Common myeloid progenitor, CD34-positive (primary cell): ENCODE results near the gene STX8.
"Not testable (repeated sequence)": the region's sequence is repeated elsewhere in the genome, so short reads cannot be mapped to it uniquely, and the experiment has no call there.

Experiments used
- CTCF ChIA-PET: fragments of 350-600 bp; sonication (Branson Sonifier 250); formaldehyde crosslinking; loops from one replicate; lab custom pipeline; 2021; ENCODE audit warnings: antibody characterized with exemption; lab: Charles Lee
- POLR2A ChIA-PET: fragments of 350-600 bp; sonication (Branson Sonifier 250); formaldehyde crosslinking; loops from one replicate; lab custom pipeline; 2021; ENCODE audit warnings: antibody characterized with exemption; lab: Charles Lee
- DNase-seq, 3 donors: peaks; one replicate each; pipeline versions ENCODE4 v3.0.0 to v3.0.0-alpha.2; 2013
- H3K27ac ChIP-seq, 2 experiments: 1 replicate in 1 of 2; 2 replicates in 1 of 2; pipeline ENCODE4 v1.7.0; 2013; ENCODE audit warnings: inconsistent platforms in 2 of 2, low read length in 2 of 2, mild to moderate bottlenecking in 2 of 2, low read depth in 1 of 2, moderate library complexity in 1 of 2; ENCODE audit not compliant: severe bottlenecking in 2 of 2, insufficient read depth in 1 of 2, poor library complexity in 1 of 2
- H3K27me3 ChIP-seq, 5 experiments: replicated peaks in 2 of 5; 1 replicate in 3 of 5; 2 replicates in 2 of 5; pipeline versions ENCODE4 v1.6.1 to v1.7.0; 2013; ENCODE audit warnings: low read length in 4 of 5, mild to moderate bottlenecking in 2 of 5, moderate library complexity in 2 of 5, inconsistent platforms in 1 of 5; ENCODE audit not compliant: insufficient read depth in 5 of 5, control insufficient read depth in 4 of 5
- H3K36me3 ChIP-seq, 4 experiments: 1 replicate in 2 of 4; 2 replicates in 2 of 4; pipeline versions ENCODE4 v1.6.1 to v1.7.0; 2013; ENCODE audit warnings: low read length in 3 of 4, control low read depth in 1 of 4, mild to moderate bottlenecking in 1 of 4; ENCODE audit not compliant: control insufficient read depth in 4 of 4, insufficient read depth in 4 of 4
- H3K4me1 ChIP-seq, 4 experiments: 1 replicate in 3 of 4; 2 replicates in 1 of 4; pipeline versions ENCODE4 v1.6.1 to v1.7.1; 2013; ENCODE audit warnings: low read length in 3 of 4, mild to moderate bottlenecking in 3 of 4, control low read depth in 1 of 4, inconsistent platforms in 1 of 4, moderate library complexity in 1 of 4; ENCODE audit not compliant: control insufficient read depth in 4 of 4, insufficient read depth in 4 of 4; ENCODE audit errors: control extremely low read depth in 1 of 4
- H3K4me3 ChIP-seq, 7 experiments: 1 replicate in 4 of 7; 2 replicates in 3 of 7; pipeline versions ENCODE4 v1.5.1 to v1.7.0; 2013; ENCODE audit warnings: mild to moderate bottlenecking in 7 of 7, low read length in 6 of 7, moderate library complexity in 6 of 7, inconsistent platforms in 2 of 7, low read depth in 2 of 7, control low read depth in 1 of 7; ENCODE audit not compliant: insufficient read depth in 4 of 7, control insufficient read depth in 1 of 7; ENCODE audit errors: extremely low read depth in 1 of 7
- H3K9me3 ChIP-seq, 5 experiments: 1 replicate in 4 of 5; 2 replicates in 1 of 5; pipeline versions ENCODE4 v1.6.1 to v1.7.1; 2013; ENCODE audit warnings: low read length in 4 of 5, mild to moderate bottlenecking in 2 of 5, inconsistent platforms in 1 of 5, low read depth in 1 of 5, moderate library complexity in 1 of 5; ENCODE audit not compliant: control insufficient read depth in 4 of 5, insufficient read depth in 2 of 5; ENCODE audit errors: control extremely low read depth in 1 of 5
- WGBS: methylation state at CpG from one replicate; pipeline ENCODE4 v1.1.5; 2013; ENCODE audit not compliant: insufficient coverage; 5-methylcytosine and 5-hydroxymethylcytosine counted together

The STX8 gene

GRCh38 chr17:9456330-9456729 lies 119.3 kb downstream of the STX8 start:
- POLR2A ChIA-PET = no interaction called here
- Histone ChIP-seq H3K4me1 (no peaks in the 10 kb centered on the region), H3K27ac (no peak overlapping the region), H3K9me3 (peaks cover 0 to 2% (median 2%) of the 10 kb centered on the region in 5 experiments), H3K27me3 (no peaks in the 10 kb centered on the region), H3K36me3 (no peaks in the 10 kb centered on the region), H3K4me3 (no peak overlapping the region)
- DNase-seq = no peak
- WGBS = 100% methylated on average over 1 of the region's 1 CpG
- CTCF ChIA-PET = no interaction called here

- H3K4me1 ChIP-seq = no peaks in the 10 kb centered on the region
- peaks cover 0 to 3% (median 0%) of the 10 kb centered on the region in 4 experiments for H3K36me3 ChIP-seq
- no CpG with 5 or more reads among the region's 1 CpG for WGBS
- ChIA-PET CTCF (no interaction called here), POLR2A (no interaction called here)
- H3K27me3 ChIP-seq = no peaks in the 10 kb centered on the region
- peak in 2 of 3 donors; percentile 15 to 18 for DNase-seq
- no peak overlapping the region for H3K27ac ChIP-seq
- no peaks in the 10 kb centered on the region for H3K9me3 ChIP-seq
- no peak overlapping the region for H3K4me3 ChIP-seq
Observed at GRCh38 chr17:9451934-9452333, 123.7 kb downstream of the STX8 start.

DNA sequence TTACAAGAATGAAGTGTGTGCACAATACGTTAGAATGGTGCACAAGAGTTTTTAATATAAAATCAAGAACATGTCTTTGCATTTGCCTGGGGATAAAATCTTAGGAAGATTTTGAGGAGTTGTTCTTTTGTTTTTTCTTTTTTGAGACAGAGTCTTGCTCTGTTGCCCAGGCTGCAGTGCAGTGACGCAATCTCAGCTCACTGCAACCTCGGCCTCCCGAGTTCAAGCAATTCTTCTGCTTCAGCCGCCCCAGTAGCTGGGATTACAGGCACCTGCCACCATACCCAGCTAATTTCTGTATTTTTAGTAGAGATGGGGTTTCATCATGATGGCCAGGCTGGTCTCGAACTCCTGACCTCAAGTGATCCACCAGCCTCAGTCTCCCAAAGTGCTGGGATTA lies 128.3 kb downstream of the STX8 start:
- DNase-seq, H3K4me1 ChIP-seq, H3K27ac ChIP-seq, H3K4me3 ChIP-seq, H3K9me3 ChIP-seq, H3K27me3 ChIP-seq, H3K36me3 ChIP-seq, POLR2A ChIA-PET, CTCF ChIA-PET: not testable (repeated sequence)
- 100% methylated on average over 1 of the region's 6 CpGs for WGBS

DNA sequence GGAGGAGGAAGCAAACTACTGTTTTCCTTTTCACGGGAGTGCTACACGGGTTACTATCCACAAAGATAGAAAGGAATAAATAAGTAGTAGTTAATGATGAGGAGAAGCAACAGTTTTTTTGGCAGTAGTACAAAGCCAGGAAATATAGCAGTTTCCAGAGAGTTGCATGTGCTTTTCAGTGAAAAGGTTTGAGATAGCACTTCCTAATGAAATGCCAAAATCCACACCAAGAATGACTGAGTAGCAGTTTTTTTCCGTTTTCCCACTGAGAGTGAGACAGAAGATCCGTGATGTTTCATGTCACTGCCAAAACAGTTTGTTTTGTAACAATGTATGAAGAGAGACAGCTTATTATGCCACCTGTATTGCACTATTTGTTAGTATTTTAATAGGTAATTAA lies 129.1 kb downstream of the STX8 start:
- H3K27ac ChIP-seq = no peak overlapping the region
- WGBS = 100% methylated on average over 2 of the region's 4 CpGs
- H3K4me1 ChIP-seq = no peaks in the 10 kb centered on the region
- POLR2A ChIA-PET = no interaction called here
- CTCF ChIA-PET = no interaction called here
- H3K4me3 ChIP-seq = no peak overlapping the region
- no peak for DNase-seq
- no peaks in the 10 kb centered on the region for H3K27me3 ChIP-seq
- H3K9me3 ChIP-seq = no peaks in the 10 kb centered on the region
- peaks cover 0 to 3% (median 0%) of the 10 kb centered on the region in 4 experiments for H3K36me3 ChIP-seq

DNA sequence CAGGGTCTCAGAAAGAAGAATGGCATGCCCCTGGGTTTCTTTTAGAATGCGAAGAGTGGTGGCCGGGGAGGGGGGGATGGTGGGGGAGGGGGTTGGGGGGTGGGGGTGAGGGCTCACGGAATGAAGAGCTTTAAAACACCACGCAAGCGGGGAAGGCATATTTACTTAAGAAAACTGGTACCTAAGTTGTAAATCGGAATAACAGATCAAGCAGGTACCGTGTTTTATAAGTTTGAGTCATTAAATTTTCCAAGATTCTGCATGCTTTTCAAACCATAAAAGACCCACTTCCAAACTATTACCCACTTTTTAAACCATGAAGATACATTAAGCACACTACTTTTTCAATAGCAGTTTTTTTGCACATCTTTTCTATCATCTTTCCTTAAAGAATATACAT lies 130.2 kb downstream of the STX8 start:
- ChIA-PET CTCF (no interaction called here), POLR2A (no interaction called here)
- H3K4me3 ChIP-seq = no peak overlapping the region
- no peaks in the 10 kb centered on the region for H3K27me3 ChIP-seq
- H3K9me3 ChIP-seq = no peaks in the 10 kb centered on the region
- WGBS = 96% methylated on average over 4 of the region's 7 CpGs
- no peak for DNase-seq
- no peak overlapping the region for H3K27ac ChIP-seq
- no peaks in the 10 kb centered on the region for H3K4me1 ChIP-seq
- peaks cover 0 to under 1% (median 0%) of the 10 kb centered on the region in 4 experiments for H3K36me3 ChIP-seq

GRCh38 chr17:9444687-9445086 lies 130.9 kb downstream of the STX8 start:
- WGBS = 91% methylated on average over 5 of the region's 5 CpGs
- Histone ChIP-seq H3K27me3 (no peaks in the 10 kb centered on the region), H3K4me3 (no peak overlapping the region), H3K36me3 (no peaks in the 10 kb centered on the region), H3K4me1 (no peaks in the 10 kb centered on the region), H3K9me3 (no peaks in the 10 kb centered on the region), H3K27ac (no peak overlapping the region)
- ChIA-PET CTCF (no interaction called here), POLR2A (no interaction called here)
- DNase-seq = no peak

DNA sequence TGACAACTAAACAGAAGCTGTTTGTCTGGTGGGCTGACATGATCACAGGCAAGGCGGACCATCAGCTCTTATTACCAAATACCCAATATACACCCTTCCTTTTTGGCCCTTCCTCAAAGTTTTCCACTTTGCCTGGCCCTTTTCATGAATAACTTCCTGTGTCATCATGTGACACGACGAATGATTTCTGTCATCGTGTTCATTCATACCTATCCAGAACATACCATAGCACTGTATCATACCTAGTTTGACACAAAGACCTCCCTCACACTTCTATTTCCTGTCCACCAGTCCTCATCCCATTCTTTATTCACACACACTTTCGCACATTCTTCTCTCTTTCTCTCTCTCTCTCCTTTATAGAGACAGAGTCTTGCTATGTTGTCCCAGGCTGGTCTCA lies 131.8 kb downstream of the STX8 start:
- ChIA-PET POLR2A (no interaction called here), CTCF (no interaction called here)
- Histone ChIP-seq H3K9me3 (no peaks in the 10 kb centered on the region), H3K4me1 (no peaks in the 10 kb centered on the region), H3K27me3 (no peaks in the 10 kb centered on the region), H3K4me3 (no peak overlapping the region), H3K27ac (no peak overlapping the region), H3K36me3 (no peaks in the 10 kb centered on the region)
- no peak for DNase-seq
- WGBS = 98% methylated on average over 5 of the region's 5 CpGs
